NCI-H460 (cell line): ENCODE measurements around the gene CHKA. TPM values are rescaled to one million over a fixed set of nuclear protein-coding genes. Genes with fewer than 3 reads are reported as not detected.
A peak's percentile ranks its signal among the peaks of the same experiment; 100 is the strongest.

Experiments
- DNase-seq: peaks from one replicate; pipeline ENCODE4 v3.0.0-alpha.2; 2016; ENCODE audit warnings: low read depth; ENCODE audit errors: extremely low read depth
- polyA plus RNA-seq: library from polyadenylated mRNA; depleted of rRNA; stranded (reverse); fragments of >200 nt; gene quantifications from 2 replicates; pipeline ENCODE4 v1.2.3, GENCODE V29; 2014; cell fraction: nucleus; rRNA removed
- total RNA-seq: library from RNA; depleted of rRNA; stranded (reverse); fragments of >200 nt; shearing (Covaris generic); gene quantifications from 2 replicates; pipeline ENCODE4 v1.2.3, GENCODE V29; 2014; rRNA removed

The CHKA gene
- total RNA-seq = 9.0 and 11.1 TPM in 2 replicates
- 16.9 and 24.9 TPM in 2 replicates for polyA plus RNA-seq

- DNase-seq = peak; percentile 81
Observed at GRCh38 chr11:68121067-68121899, at the start of gene CHKA. Gene CHKA (minus strand): TSS chr11:68121388. CDS start chr11:68121177, 211 bp downstream.

GRCh38 chr11:68169442-68169841, 48.3 kb upstream of the CHKA start:
- DNase-seq = no peak

GRCh38 chr11:68168694-68169093, 47.5 kb upstream of the CHKA start:
- no peak for DNase-seq

GRCh38 chr11:68167474-68167873, 46.3 kb upstream of the CHKA start:
- DNase-seq = no peak

GRCh38 chr11:68166969-68167368, 45.8 kb upstream of the CHKA start:
- DNase-seq = no peak

- DNase-seq = no peak
Observed at GRCh38 chr11:68165601-68166000, 44.4 kb upstream of the CHKA start.

- DNase-seq = no peak
Observed at GRCh38 chr11:68164437-68164836, 43.2 kb upstream of the CHKA start.

GRCh38 chr11:68163691-68164090, 42.5 kb upstream of the CHKA start:
- no peak for DNase-seq

- no peak for DNase-seq
Observed at GRCh38 chr11:68160100-68160695, 39.0 kb upstream of the CHKA start.

GRCh38 chr11:68159665-68160064, 38.5 kb upstream of the CHKA start:
- no peak for DNase-seq

- no peak for DNase-seq
Observed at GRCh38 chr11:68159161-68159560, 38.0 kb upstream of the CHKA start.

GRCh38 chr11:68158580-68158979, 37.4 kb upstream of the CHKA start:
- no peak for DNase-seq

GRCh38 chr11:68153742-68154141, 32.6 kb upstream of the CHKA start:
- DNase-seq = no peak

- DNase-seq = no peak
Observed at GRCh38 chr11:68150037-68150436, 28.8 kb upstream of the CHKA start.

- DNase-seq = no peak
Observed at GRCh38 chr11:68149417-68149816, 28.2 kb upstream of the CHKA start.

- DNase-seq = no peak
Observed at GRCh38 chr11:68148879-68149278, 27.7 kb upstream of the CHKA start.

- no peak for DNase-seq
Observed at GRCh38 chr11:68148071-68148805, 27.1 kb upstream of the CHKA start.

- peak; percentile 14 for DNase-seq
Observed at GRCh38 chr11:68146704-68147474, 25.7 kb upstream of the CHKA start.

GRCh38 chr11:68146010-68146540, 24.9 kb upstream of the CHKA start:
- DNase-seq = no peak

GRCh38 chr11:68145120-68145866, 24.1 kb upstream of the CHKA start:
- DNase-seq = no peak
